Neural progenitor cell (in vitro differentiated cells): ENCODE results near the gene LHX2.

ENCODE experiments used
- CTCF ChIP-seq: fragments of 200-600 bp; sonication (generic); IDR thresholded peaks from 2 replicates; pipeline ENCODE4 v1.5.1; 2017; ENCODE audit warnings: antibody characterized with exemption, mild to moderate bottlenecking
- EZH2 ChIP-seq: fragments of 200-600 bp; sonication (generic); IDR thresholded peaks from 2 replicates; pipeline ENCODE4 v1.6.1; 2017; ENCODE audit warnings: antibody characterized with exemption, mild to moderate bottlenecking, moderate library complexity

GRCh38 chr9:124014956-124015660 lies 3.5 kb downstream of the LHX2 start:
- peak; percentile 28 for TF ChIP-seq CTCF
- peak; percentile 97 for TF ChIP-seq EZH2
